UCSD-AML1 (cell line): ENCODE results near the gene GSDME.
A peak's percentile ranks its signal among the peaks of the same experiment; 100 is the strongest.

Experiments
- DNase-seq: peaks from one replicate; lab custom pipeline; 2025; ENCODE audit not compliant: unreplicated experiment; lab: John Stamatoyannopoulos, UW

The GSDME gene

DNA sequence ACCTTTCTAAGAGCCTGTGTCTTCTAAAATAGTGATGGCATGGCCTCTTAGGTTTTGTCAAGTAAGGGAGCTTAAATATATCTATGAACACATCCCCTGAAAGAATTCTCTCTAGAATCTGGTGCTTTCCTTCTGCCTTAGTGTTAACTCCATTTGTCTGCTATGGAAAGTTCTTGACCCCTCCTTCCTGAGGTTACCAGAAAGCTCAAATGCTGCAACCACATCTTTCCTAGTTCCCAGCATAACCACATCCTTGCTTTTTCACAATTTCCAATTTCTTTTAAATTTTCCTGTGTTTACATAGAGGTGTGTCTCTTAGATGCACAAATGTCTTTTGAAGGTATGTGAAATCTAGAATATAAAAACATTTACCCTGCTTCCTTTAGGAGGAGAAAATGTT lies 16.4 kb upstream of the GSDME start:
- DNase-seq: no peak

DNA sequence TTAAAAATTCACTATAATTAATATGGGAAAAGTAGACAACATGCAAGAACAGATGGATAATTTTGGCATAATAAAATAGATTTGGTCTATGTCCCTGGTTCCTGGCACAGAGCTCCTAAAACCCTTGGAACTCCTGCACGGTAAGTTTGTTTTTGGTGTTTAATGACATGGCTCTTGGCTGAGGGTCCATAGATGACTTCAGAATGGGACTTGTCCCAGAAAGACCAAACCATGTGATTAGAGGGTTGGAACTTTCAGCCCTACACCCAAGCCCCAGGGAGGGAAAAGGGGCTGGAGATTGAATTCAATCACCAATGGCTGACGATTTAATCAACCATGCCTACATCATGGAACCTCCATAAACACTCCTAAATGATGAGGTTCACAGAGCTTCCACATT lies 12.6 kb upstream of the GSDME start:
- no peak for DNase-seq

DNA sequence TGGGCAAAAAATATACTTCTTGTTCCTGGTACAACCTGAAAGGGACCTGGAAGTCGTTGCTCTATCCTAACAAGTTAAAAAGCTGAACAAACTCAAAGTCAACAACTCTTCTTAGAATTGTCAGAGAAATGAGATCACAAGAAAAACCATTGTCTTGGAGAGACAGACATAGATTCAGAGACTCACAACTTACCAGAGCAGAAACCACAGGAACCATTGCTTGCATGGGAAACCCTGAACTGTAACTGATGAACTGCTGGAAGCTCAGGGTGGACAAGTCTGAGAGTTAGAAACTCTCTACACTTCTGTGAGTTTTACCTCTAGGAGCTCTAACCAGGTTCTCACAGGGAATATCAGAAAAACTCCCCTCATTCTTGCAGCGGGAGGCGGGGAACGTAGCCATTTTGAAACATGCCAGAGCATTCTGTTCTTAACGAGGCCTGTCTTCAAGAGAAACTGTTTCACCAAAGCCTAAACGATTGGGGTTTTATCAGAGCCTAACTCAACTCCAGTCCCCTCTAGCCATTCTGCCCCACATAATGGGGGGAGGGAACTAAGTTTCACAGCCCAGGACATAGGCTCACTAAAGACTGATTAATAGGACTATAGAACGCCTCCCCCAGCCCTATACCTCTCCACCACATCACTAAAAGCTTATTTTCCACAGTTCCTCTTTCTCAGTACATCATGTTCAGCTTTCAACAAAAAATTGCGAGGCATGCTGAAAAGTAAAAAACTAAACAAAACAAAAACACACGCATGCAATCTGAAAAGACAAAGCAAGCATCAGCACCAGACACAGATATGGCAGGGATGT lies 12.0 kb upstream of the GSDME start:
- DNase-seq: no peak

DNA sequence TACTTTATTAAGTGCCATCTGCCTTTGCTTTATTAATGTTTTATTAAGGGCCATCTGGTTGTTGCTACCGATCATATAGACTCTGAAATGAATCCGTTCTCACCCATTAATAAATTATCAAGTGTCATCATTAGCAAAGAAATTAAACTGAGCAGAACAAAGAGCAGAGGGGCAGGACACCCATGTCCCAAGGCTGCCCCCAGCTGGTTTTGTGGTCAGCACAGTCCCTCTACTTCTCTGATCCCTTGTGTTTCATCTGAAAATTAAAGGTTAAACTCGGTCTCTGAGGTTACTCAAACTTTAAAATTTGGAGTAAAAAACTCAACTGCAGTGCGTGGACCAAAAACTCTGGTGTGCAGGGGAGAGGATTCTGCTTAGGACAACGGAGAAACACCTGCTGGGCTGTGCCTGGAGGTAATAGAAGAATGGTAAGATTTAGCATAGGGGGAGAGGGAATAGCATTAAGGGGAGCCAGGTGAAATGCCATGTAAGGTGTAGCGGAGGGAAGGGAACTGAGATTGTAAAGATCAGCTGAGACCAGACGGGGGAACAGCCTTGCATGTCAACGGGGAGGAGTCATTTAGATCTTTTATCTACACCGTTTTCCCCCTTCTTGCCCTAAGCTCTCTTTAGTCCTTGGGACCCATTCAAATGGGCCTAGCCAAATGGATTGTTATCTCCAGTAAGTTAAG lies 10.8 kb upstream of the GSDME start:
- no peak for DNase-seq

DNA sequence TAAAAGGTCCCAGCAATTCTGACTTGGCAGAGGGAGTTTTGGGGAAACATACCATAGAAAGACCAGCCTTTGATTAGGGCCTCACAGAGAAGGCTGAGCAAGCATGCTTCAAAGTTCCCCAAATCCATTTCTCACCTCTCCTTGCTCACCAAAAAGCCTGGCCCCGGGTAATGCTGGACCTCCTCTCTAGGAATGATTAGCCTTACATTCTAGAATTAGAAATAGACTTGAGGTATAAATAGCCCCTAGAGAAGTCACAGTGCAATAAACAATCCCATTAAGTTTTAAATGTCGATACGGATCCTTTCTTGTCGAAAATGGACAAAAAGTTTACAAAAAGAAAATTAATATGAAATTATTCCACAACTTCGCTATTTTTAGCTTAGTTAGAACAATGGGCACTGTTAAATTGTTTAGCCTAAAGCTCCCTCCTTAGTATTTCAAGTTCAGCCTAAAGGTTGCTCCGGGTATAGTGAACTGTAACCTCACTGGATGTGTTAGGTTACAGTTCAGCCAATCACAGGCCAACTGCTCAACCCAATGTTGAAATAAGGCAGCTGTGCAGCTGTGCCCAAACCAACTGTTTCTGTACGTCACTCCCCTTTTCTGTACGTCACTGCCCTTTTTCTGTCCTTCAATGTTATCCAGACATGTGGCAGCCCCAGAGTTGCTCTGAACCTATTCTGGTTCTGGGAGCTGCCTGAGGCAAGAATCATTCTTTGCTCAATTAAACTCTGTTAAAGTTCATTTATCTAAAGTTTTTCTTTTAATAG lies 7.9 kb upstream of the GSDME start:
- no peak for DNase-seq

DNA sequence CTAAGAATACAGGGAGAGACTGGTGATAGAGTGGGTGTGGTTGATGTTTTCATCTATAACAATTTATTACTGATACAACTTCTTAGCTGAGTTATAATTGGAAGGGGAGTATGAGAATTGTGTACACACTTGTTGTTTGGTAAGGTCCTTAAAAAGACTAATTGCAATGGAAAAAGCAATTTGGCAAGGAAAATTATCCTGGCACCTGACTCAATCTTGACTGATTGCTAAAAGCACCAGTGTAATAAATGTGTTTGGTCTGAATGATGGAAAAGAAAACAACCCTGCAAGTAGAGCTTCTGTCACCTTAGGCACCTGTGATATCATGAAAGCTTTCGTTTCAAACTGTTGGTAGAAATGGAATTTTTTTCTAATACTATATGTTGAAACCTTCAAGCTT lies 6.7 kb upstream of the GSDME start:
- no peak for DNase-seq

DNA sequence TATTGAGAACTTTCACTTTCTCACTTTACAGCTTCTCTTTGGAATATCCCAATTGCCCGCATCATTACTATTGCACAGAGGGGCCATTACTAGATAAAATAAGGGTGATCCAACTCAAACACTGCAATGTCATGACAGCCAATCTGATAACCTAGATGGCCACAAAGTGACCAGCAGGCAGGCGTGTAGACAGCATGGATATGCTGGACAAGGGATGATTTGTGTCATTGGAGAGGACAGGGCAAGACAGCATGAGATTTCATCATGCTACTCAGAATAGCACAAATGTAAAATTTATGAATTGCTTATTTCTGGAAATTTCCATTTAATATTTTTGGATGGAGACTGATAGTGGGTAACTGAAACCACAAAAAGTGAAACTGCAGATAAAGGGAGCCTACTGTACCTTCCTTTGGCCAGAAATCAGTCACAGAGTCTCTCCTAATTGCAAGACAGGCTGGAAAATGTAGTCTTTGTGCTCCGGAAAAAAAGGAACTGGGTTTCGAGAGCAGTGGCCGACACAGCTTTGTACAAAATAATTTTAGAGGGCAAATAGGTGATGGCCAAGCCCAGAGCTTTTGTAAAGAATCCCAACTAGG lies 6.1 kb upstream of the GSDME start:
- no peak for DNase-seq

DNA sequence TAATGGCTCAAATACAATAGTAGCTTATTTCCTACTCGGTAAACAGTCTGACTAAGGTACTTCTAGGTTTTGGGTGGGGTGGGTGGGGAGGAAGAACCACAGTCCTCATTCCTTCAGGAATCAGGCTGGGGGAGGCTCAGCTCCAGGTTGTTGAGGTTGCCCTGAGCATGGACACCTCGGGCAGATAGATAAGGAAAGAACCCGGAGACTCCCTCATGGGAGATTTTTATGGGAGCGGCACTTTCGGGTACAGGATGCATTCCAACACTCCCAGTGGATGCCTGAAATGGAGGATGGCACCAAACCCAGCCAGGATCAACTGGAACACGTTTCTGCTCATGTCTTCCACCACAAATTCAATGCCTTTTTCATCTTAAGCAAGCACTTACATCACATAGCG lies 5.5 kb upstream of the GSDME start:
- DNase-seq: no peak

DNA sequence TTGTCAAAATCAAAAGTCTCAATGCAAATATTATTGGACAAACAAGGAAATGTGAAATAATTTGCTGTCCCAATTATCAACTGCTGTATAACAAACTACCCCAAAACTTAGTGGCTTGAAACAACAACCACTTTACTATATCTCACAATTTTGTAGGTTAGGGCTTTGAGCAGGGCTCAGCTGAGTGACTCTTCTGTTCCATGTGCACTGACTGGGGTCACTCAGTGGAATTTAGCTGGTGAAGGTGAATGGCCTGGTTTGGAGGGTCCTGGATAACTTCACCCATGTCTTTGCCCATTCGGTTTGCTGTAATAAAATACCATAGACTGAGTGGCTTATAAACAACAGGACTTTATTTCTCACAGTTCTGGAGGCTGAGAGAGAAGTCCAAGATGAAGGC lies 3.7 kb upstream of the GSDME start:
- DNase-seq: no peak

DNA sequence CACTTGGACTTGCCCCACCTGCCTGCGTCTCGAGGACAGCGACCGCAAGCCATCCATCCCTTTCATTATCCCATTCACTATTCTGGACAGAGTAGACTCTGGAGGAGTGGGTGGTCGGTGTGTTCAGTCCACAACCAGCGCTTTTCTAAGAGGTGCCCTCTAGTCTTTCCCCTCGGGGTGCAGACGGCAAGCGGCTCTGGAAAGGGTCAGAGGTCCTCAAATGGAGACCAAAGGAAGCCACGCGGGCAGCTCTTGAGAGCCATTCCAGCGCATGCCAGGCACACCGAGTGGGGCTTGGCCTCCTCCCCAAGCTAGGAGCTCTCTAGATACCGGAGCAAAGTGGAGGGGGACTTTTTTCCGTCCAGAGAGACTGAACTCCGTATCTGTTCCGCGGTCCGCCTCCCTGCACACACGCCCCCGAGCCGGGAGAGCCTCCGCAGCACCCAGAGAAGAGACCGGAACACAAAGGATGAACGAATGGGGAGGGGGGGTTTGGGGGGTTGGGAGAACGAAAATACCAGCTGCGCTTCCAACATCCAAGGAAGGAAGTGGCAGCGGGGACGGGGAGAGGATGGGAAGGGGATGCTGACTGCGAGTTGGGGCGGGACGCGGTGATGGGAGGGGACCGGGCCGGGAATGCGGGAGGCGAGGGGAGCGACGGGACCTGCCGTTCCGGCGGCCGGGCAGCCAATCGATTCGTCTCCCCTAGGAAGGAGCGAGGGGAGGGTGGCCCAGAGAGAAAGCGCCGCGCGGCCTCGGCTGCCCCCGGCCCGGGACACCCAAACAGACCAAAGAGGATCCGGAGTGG lies 515 bp downstream of the GSDME start:
- DNase-seq: peak; percentile 11

DNA sequence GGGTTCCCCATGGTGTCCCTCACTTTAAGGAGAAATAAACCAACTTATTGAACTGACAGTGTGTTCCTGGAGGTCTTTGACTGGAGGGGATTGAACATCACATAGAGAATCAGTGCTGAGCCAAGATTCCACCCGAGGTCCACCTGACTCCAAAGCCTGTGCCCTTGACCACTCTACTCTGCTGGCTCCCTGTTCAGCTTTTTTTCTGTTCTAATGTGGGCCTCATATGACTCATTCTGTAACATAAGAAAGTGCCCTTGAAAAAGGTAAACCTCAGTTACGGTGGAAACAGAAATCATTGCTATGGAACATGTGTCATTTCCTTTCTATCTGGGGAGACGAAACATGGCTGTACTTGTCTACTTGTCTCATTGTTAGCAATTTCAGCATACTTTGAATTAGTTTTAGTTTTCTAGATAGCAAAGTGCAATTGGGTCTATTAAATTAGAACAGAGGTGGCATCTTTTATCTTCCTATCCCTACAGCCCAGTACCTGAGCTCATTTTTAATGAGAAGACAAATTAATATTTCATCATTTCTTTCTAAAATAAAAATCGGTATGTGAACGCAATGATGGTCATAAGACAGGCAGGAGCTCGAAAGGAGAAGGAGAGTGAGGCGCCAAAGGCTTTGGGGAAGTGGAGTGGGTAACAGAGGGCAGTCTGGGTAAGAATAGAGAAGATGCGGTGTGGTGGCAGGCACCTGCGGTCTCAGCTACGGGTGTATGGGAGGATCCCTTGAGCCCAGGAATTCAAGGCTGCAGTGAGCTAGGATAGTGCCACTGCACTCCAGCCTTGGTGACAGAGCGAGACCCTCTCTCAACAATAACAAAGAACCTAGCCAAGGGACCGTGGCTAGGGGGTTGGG lies 1.5 kb downstream of the GSDME start:
- DNase-seq: peak; percentile 7

DNA sequence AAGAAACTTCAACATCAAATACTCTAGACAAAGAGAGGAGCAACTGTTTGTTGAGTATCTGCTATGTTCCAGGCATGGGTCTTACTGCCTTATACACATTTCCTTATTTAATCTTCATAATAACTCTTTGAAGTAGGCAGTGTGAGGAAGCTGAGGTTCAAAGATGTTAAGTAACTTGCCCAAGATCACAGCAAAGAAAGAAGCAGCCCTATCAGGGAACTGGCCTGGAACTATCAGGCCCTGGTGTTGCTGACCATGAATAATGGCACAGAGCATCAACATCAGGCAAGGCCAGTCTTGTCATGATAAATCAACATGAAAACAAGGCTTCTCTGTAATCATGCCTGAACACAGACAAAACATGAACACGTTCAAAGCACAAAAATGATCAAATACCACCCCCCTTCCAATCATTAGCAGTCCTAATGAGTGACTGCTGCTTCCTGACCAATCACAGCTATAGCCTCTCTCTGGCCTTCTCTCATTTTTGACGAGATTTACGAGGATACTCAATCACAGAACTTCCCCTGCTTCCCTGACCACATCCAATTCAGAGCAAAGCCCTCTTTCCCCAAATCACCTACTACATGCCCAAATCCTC lies 2.3 kb downstream of the GSDME start:
- DNase-seq: no peak

DNA sequence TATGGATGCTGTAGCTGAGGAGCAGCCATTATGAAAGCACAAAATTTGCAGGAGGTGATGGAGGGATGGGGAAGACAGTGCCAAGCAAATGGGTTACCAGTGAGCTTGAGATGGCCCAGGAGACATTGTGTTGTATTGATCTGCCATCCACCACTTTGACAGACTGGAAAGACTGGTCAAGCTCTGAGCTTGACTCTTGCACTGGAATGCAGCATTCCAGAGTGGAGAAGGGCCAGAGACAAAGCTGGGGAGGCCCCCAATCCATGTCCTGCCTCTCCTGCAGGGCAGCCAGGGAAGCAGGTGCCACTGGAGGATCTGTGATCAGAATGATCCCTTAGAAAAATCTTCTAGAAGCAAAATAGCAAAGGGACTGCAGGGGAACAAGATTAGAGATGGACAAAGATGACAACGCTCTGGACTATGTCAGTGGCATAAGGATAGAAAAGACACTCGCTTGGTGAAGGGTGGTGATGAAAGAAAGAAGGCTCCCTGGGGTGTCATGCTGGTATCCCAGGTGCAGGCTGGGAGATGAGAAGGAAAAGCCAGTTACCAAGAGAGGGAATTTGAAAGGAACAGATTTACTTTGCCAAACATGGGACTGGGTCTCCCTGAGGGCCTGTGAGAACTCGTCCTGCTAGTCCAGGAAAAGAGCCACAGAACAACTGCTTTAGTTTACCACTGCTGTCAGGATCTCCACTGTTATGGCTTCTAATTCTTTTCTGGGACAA lies 5.0 kb downstream of the GSDME start:
- no peak for DNase-seq

DNA sequence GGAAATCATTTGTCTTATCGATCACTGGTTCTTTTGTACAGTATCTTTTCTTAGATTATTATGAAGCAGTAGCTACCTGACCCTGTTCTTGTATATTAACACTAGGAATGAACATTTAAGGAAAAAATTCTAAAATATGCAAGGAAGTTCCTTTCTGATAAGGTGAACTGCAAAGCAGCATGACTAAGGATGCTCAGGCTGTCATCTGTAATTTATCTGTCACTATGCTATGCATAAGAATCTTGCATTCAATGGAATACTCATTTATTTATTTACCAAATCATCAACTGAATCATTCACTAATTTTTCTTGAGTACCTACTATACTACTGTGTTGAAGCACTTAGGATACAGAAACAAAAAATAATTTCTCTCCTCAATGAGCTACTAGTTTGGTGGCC lies 5.8 kb downstream of the GSDME start:
- DNase-seq: no peak

DNA sequence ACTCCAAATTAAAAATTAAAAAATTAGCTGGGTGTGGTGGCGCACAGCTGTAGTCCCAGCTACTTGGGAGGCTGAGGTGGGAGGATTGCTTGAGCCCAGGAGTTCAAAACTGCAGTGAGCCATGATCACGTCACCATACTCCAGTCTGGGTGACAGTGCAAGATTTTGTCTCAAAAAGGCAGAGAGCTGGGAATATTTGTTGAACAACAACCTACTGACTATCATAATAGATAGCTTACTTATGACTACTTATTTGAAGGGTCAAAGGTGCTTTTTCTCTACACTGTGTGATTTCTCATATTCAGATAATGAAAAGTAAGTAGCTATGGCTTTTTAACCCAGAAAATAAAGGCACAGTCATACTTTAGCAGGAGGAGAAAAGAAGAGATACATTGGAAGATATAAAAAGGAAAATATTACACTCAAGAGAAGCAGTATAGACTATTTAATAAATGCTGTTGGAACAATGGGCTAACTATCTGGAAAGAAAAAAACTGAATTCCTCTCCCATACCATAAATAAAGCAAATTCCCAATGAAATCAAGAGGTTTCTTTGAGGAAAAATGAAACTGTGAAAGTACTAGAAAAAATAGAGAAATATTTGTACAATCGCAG lies 6.7 kb downstream of the GSDME start:
- no peak for DNase-seq

DNA sequence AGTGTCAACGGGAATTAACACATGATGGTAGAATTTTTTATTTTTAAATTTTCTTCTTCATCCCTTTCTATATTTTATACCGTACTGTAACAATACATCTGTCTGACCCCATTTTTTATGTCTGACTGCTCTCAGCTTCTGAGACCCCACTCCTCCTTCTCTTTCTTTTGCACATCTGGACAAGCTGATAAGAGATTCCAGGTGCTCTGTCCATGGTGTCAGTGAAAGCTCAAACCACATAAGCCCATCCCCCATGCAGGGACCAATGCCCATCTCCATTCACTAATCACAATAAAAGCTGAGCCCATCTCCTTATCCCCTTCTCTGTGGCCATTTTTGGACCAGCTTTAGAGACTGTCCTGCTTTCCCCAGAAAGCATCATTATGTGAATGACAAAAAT lies 8.7 kb downstream of the GSDME start:
- no peak for DNase-seq

DNA sequence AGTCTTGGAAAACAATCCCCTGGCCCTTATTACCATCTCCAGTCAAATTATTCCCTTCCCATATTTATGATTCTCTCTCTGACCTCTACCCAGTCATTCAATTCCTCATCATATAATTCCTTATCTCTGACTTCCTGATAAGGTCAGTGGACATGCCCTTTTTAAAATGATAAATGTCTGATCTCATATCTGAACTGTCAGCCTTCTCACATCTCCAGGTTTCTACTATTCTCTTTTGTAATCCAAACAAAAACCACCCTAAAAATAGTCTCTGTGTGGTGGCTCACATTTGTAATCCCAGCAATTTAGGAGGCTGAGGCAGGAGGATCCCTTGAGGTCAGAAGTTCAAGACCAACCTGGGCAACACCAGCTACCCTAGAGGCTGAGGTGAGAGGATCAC lies 11.9 kb downstream of the GSDME start:
- no peak for DNase-seq

DNA sequence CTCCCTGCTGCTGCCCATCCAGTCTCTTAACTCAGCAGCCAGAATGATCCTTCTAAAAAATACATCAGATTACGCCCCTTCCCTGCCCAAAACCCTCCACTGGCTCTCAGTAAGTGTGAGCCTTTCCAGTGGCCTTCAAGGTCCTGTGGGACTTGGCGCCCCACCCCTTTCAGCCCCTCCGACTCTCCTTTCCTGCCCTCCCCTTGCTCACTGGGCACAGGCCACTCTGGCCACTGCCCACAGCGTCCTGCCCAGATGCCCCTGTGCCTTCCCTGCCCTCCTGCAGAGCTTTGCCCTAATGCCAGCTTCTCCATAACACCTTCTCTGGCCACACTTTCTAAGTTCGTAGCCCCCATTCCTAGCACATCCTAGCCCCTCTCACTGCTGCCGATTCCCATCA lies 13.8 kb downstream of the GSDME start:
- DNase-seq: no peak
